Transverse colon (tissue), 4 donors: Measurements from ENCODE around the gene ATL2. TPM values are rescaled to one million over a fixed set of nuclear protein-coding genes. Genes with fewer than 3 reads are reported as not detected.

Experiments
- DNase-seq: peaks from one replicate; pipeline ENCODE4 v3.0.0-alpha.2; 2019
- H3K27ac ChIP-seq, 4 donors: fragments of 200-600 bp; sonication (generic); 2 replicates each; pipeline ENCODE4 v1.5.1; 2016 to 2018; ENCODE audit warnings: inconsistent platforms in 4 of 4
- H3K27me3 ChIP-seq: fragments of 200-600 bp; sonication (generic); 2 replicates; pipeline ENCODE4 v1.5.1; 2017; ENCODE audit warnings: inconsistent platforms
- H3K36me3 ChIP-seq, 4 donors: fragments of 200-600 bp; sonication (generic); 2 replicates each; pipeline ENCODE4 v1.5.1; 2017 to 2019; ENCODE audit warnings: inconsistent platforms in 4 of 4
- H3K4me1 ChIP-seq, 4 donors: fragments of 200-600 bp; sonication (generic); 2 replicates each; pipeline ENCODE4 v1.5.1; 2017 to 2020; ENCODE audit warnings: inconsistent platforms in 4 of 4
- H3K4me3 ChIP-seq, 4 donors: fragments of 200-600 bp; sonication (generic); 1 replicate in 1 of 4; 2 replicates in 3 of 4; pipeline versions ENCODE4 v1.5.1 to v1.6.1; 2017 to 2019; ENCODE audit warnings: inconsistent platforms in 4 of 4
- H3K9me3 ChIP-seq, 2 donors: fragments of 200-600 bp; sonication (generic); 2 replicates each; pipeline ENCODE4 v1.5.1; 2017 to 2019; ENCODE audit warnings: inconsistent platforms in 2 of 2
- EP300 ChIP-seq: sonication (generic); formaldehyde crosslinking; IDR thresholded peaks from one replicate; pipeline ENCODE4 v1.6.1; 2017; ENCODE audit warnings: antibody characterized with exemption, low read depth
- POLR2A ChIP-seq: fragments of 450-650 bp; IDR thresholded peaks from one replicate; pipeline ENCODE4 v1.6.1; 2016; ENCODE audit warnings: antibody characterized with exemption, mild to moderate bottlenecking, moderate library complexity
- POLR2AphosphoS5 ChIP-seq, 3 donors: sonication (generic); formaldehyde crosslinking; IDR thresholded peaks; one replicate each; pipeline ENCODE4 v1.6.1; 2016; ENCODE audit warnings: antibody characterized with exemption in 3 of 3
- WGBS, 2 donors: methylation state at CpG; one replicate each; pipeline ENCODE4 v1.1.5; 2018; ENCODE audit warnings: low coverage in 1 of 2; 5-methylcytosine and 5-hydroxymethylcytosine counted together
- in situ Hi-C, 4 donors: fragments of 200-750 bp; cut with MboI; loops; one replicate each; pipeline versions ENCODE4 v1.15.0 to v1.15.1; 2017; ENCODE audit warnings: low sequenced_read_pairs in 3 of 4, low pct_ligation_motif_present in 1 of 4, low pct_unique_long_range_greater_than_20kb in 1 of 4
- intact Hi-C: fragments of 100-400 bp; cut with DNase I; formaldehyde crosslinking; loops from one replicate; pipeline ENCODE4 v1.15.1; 2023; ENCODE audit warnings: low total_unique reads
- total RNA-seq, 4 donors: library from RNA; depleted of rRNA; stranded (reverse); fragments of >200 nt; gene quantifications; one replicate each; pipeline ENCODE4 v1.1.0, GENCODE V29; 2016
- TF ChIP-seq, protein P1 (sequence below), 5 experiments: fragments of 200-600 bp in 3 of 5; fragments of 450-650 bp in 2 of 5; sonication (generic) in 3 of 5; IDR thresholded peaks; 1 replicate in 2 of 5; 2 replicates in 3 of 5; pipeline ENCODE4 v1.5.1; 2016 to 2017; ENCODE audit warnings: antibody characterized with exemption in 5 of 5, inconsistent platforms in 3 of 5, mild to moderate bottlenecking in 2 of 5, moderate library complexity in 1 of 5

The ATL2 gene
- total RNA-seq, 4 donors from 2014 or later = 17.6 to 150 (median 69.1) TPM

DNA sequence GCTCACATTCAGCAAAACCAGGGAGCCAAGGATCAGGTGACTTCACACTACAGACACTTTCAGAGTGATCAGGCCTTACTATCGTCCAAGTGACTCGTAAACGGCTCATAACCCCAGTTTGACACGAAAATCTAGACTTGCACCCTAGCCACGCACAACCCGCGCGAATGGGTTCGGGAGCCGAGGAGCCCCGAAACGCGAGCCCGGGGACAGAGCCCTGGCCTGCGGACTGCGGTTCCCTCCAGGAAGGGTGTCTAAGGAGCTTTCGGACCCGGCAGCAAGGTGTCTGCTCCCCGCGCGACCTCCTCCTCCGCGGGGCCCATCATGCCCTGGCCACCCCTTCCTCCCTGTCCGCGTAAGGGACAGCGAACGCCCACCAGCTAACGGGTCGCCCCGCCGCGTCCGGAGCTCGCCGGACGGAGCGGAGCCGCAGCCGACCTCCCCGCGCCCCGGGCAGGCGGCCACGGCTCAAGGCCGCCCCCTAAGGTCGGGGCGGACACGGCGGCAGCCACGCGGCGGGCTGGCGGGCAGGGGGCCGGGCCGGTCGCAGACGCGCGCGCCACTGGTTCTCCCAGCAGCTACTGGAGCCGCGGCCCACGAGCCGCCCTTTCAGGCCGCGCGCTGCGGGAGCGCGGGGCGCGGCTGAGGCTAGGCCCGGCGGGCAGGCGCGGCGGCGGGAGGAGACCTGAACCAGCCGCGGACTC, 575 bp downstream of the ATL2 start:
- Histone ChIP-seq H3K27ac (peak overlapping the region; percentile 98 to 99 (median 98)), H3K36me3 (no peaks in the 10 kb centered on the region), H3K4me1 (peaks cover 6 to 41% (median 26%) of the 10 kb centered on the region in 4 donors), H3K27me3 (no peaks in the 10 kb centered on the region), H3K4me3 (peak overlapping the region; percentile 74 to 94 (median 89)), H3K9me3 (no peaks in the 10 kb centered on the region)
- in situ Hi-C loops = no loop called here
- TF ChIP-seq POLR2A = peak; percentile 30
- TF ChIP-seq, protein P1, sequence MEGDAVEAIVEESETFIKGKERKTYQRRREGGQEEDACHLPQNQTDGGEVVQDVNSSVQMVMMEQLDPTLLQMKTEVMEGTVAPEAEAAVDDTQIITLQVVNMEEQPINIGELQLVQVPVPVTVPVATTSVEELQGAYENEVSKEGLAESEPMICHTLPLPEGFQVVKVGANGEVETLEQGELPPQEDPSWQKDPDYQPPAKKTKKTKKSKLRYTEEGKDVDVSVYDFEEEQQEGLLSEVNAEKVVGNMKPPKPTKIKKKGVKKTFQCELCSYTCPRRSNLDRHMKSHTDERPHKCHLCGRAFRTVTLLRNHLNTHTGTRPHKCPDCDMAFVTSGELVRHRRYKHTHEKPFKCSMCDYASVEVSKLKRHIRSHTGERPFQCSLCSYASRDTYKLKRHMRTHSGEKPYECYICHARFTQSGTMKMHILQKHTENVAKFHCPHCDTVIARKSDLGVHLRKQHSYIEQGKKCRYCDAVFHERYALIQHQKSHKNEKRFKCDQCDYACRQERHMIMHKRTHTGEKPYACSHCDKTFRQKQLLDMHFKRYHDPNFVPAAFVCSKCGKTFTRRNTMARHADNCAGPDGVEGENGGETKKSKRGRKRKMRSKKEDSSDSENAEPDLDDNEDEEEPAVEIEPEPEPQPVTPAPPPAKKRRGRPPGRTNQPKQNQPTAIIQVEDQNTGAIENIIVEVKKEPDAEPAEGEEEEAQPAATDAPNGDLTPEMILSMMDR (IDR thresholded peaks at IDR 0.05) = peak in 4 of 5 experiments; percentile 23 to 49 (median 40)
- TF ChIP-seq EP300 = no peak
- peak; percentile 5 to 51 (median 28) for TF ChIP-seq POLR2AphosphoS5 (IDR thresholded peaks at IDR 0.05)
- 0% methylated on average over 31 of the region's 80 CpGs; no CpG with 5 or more reads in 1 of the 2 donors for WGBS, 2 donors
- peak; percentile 69 for DNase-seq
- intact Hi-C loops = loop anchor here (2.0 to 10.0 kb wide), 3 partner anchors 54 to 138 kb away; no protein-coding TSS in a partner anchor

- no peaks in the 10 kb centered on the region for H3K27me3 ChIP-seq
- TF ChIP-seq EP300 = no peak
- peak in 1 of 3 donors; percentile 18 for TF ChIP-seq POLR2AphosphoS5 (IDR thresholded peaks at IDR 0.05)
- peak overlapping the region; percentile 98 to 99 (median 98) for H3K27ac ChIP-seq
- peak overlapping the region; percentile 74 to 94 (median 89) for H3K4me3 ChIP-seq
- H3K4me1 ChIP-seq = peaks cover 6 to 48% (median 26%) of the 10 kb centered on the region in 4 donors
- H3K36me3 ChIP-seq = no peaks in the 10 kb centered on the region
- H3K9me3 ChIP-seq = no peaks in the 10 kb centered on the region
- no peak for DNase-seq
- in situ Hi-C loops (no loop called here), intact Hi-C loops (loop anchor here (2.0 to 10.0 kb wide), 3 partner anchors 54 to 139 kb away; no protein-coding TSS in a partner anchor)
- 13 to 22% methylated on average over 13 to 19 of the region's 19 CpGs for WGBS, 2 donors
These were observed 1.3 kb downstream of the ATL2 start for GRCh38 chr2:38375696-38376345.

GRCh38 chr2:38374984-38375383, 2.1 kb downstream of the ATL2 start:
- peak overlapping the region in 3 of 4 donors; percentile 74 to 94 (median 85) for H3K4me3 ChIP-seq
- no peaks in the 10 kb centered on the region for H3K36me3 ChIP-seq
- in situ Hi-C loops = no loop called here
- 38 to 43% methylated on average over 2 of the region's 2 CpGs for WGBS, 2 donors
- no peaks in the 10 kb centered on the region for H3K27me3 ChIP-seq
- H3K9me3 ChIP-seq = no peaks in the 10 kb centered on the region
- no peak for DNase-seq
- TF ChIP-seq POLR2AphosphoS5 (IDR thresholded peaks at IDR 0.05) (no peak), POLR2A (no peak)
- peaks cover 6 to 48% (median 26%) of the 10 kb centered on the region in 4 donors for H3K4me1 ChIP-seq
- intact Hi-C loops = loop anchor here (5.0 to 10.0 kb wide), 2 partner anchors 53 to 140 kb away; no protein-coding TSS in a partner anchor
- peak overlapping the region; percentile 98 to 99 (median 98) for H3K27ac ChIP-seq

- intact Hi-C loops = loop anchor here (10.0 kb wide), 1 partner anchor 144 kb away; no protein-coding TSS in a partner anchor
- H3K27me3 ChIP-seq = no peaks in the 10 kb centered on the region
- WGBS, 2 donors = 76 to 91% methylated on average over 4 to 5 of the region's 5 CpGs
- no peaks in the 10 kb centered on the region for H3K9me3 ChIP-seq
- no peak for TF ChIP-seq EP300
- TF ChIP-seq POLR2AphosphoS5 (IDR thresholded peaks at IDR 0.05) = no peak
- TF ChIP-seq, protein P1 (IDR thresholded peaks at IDR 0.05) = no peak
- no peak for TF ChIP-seq POLR2A
- in situ Hi-C loops = no loop called here
- H3K36me3 ChIP-seq = no peaks in the 10 kb centered on the region
- DNase-seq = no peak
- no peak overlapping the region for H3K4me3 ChIP-seq
- H3K27ac ChIP-seq = no peak overlapping the region
- peaks cover 0 to 58% (median 19%) of the 10 kb centered on the region in 4 donors for H3K4me1 ChIP-seq
These were observed 5.8 kb downstream of the ATL2 start for GRCh38 chr2:38371235-38371634.

GRCh38 chr2:38370664-38371063, 6.4 kb downstream of the ATL2 start:
- TF ChIP-seq, protein P1 (IDR thresholded peaks at IDR 0.05) = no peak
- TF ChIP-seq POLR2A (no peak), EP300 (no peak), POLR2AphosphoS5 (IDR thresholded peaks at IDR 0.05) (no peak)
- Histone ChIP-seq H3K9me3 (no peaks in the 10 kb centered on the region), H3K4me1 (peaks cover 0 to 60% (median 16%) of the 10 kb centered on the region in 4 donors), H3K27ac (no peak overlapping the region), H3K36me3 (no peaks in the 10 kb centered on the region), H3K4me3 (no peak overlapping the region), H3K27me3 (no peaks in the 10 kb centered on the region)
- in situ Hi-C loops (no loop called here), intact Hi-C loops (loop anchor here (10.0 kb wide), 1 partner anchor 144 kb away; no protein-coding TSS in a partner anchor)
- no peak for DNase-seq
- 83 to 96% methylated on average over 5 of the region's 5 CpGs for WGBS, 2 donors
